Measurements from ENCODE around the gene ZNF550. TPM values are rescaled to one million over a fixed set of nuclear protein-coding genes. Genes with fewer than 3 reads are reported as not detected.

The ZNF550 gene
- total RNA-seq, result 10 to 100 TPM in 5 of 7 donors, 1 to 10 TPM in 2; 6.7 to 17.1 (median 11.4) TPM
- 1 to 10 TPM; 6.8 to 7.3 TPM for polyA plus RNA-seq
- long read RNA-seq, donor 1, full-length matches to known transcripts, result 9 of 15 reads
- long read RNA-seq, donor 1, partial matches to known transcripts, result 1 of 15 reads
- long read RNA-seq, donor 1, other reads (novel, unspliced or antisense), result 5 of 15 reads
- long read RNA-seq, donor 2, full-length matches to known transcripts, result 5 of 55 reads
- long read RNA-seq, donor 2, partial matches to known transcripts, result 50 of 55 reads
- long read RNA-seq, donor 2, other reads (novel, unspliced or antisense), result 0 of 55 reads
- long read RNA-seq, donor 3, full-length matches to known transcripts, result 19 of 23 reads
- long read RNA-seq, donor 3, partial matches to known transcripts, result 2 of 23 reads
- long read RNA-seq, donor 3, other reads (novel, unspliced or antisense), result 2 of 23 reads

- Histone ChIP-seq H3K27me3 (no peaks in the 10 kb centered on the region), H3K9me3 (peaks cover 0 to 23% of the 10 kb centered on the region in 2 donors), H3K4me3 (peak within 1 kb of the TSS; percentile 73), H3K36me3 (no peaks in the 10 kb centered on the region), H3K4me1 (ENCODE audit: insufficient read depth) (peaks cover 6% of the 10 kb centered on the region), H3K27ac (peak within 1 kb of the TSS; percentile 9 to 52)
- no peak for TF ChIP-seq EP300 (IDR thresholded peaks at IDR 0.05)
- peak; percentile 42 for TF ChIP-seq POLR2A (IDR thresholded peaks at IDR 0.05)
- DNase-seq, result peak; percentile 88 to 93 (median 91)
- intact Hi-C loops (cut with DNase I), result no loop called here
- 0% methylated on average over 37 to 56 of the region's 56 CpGs for WGBS, 3 donors
Measured at GRCh38 chr19:57559404-57560025, at the start of gene ZNF550. Gene ZNF550 (minus strand): TSS chr19:57559863. CDS start chr19:57559682, 181 bp downstream.

- Histone ChIP-seq H3K4me1 (ENCODE audit: insufficient read depth) (no peaks in the 10 kb centered on the region), H3K9me3 (peaks cover 0 to 51% of the 10 kb centered on the region in 2 donors), H3K27me3 (no peaks in the 10 kb centered on the region), H3K27ac (no peak overlapping the region), H3K36me3 (no peaks in the 10 kb centered on the region), H3K4me3 (no peak overlapping the region)
- TF ChIP-seq POLR2A (IDR thresholded peaks at IDR 0.05) (no peak), EP300 (IDR thresholded peaks at IDR 0.05) (no peak), CTCF (IDR thresholded peaks at IDR 0.05) (no peak)
- no peak for DNase-seq
- intact Hi-C loops (cut with DNase I), result no loop called here
- WGBS, 3 donors, result 96 to 98% (median 97%) methylated on average over 5 of the region's 5 CpGs
Measured at GRCh38 chr19:57606931-57607330, 47.3 kb upstream of the ZNF550 start.

DNA sequence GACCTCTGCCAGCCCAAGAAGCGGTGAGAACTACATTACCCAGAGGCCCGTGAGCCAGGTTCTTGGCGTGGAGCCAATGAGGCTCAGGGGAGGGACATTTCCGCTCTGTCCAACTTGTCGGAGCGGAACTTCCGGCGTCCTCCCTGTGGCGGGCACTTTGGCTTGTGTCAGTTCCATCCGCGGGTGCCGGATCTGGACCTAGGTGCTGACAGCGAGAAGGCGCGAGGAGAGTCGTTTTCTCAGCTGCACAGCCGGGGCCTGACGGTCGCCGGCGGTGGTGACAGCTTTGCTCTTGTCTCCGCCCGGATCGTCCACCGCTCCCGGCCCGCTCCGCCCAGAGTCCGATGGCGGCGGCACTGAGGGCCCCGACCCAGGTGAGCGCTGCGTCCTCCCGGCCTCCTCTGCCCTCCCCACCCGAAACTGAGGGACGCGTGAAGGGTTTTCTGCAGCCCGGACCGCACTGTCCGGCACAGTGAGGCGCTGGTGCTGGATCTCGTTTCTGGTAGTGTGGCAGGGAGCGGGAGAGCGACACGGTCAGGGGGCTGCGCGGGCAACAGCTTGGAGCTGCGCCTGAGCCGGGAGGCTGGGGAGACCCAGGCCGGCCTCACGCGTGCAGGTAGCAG is 40.2 kb upstream of the ZNF550 start, which contains the start of gene ZNF530:
TSS of gene ZNF530 (plus strand) at position 125 of the 623 bp plus-strand sequence. CDS start 4,461 bp downstream, outside the sequence.
- H3K4me1 ChIP-seq (ENCODE audit: insufficient read depth), result peaks cover 5% of the 10 kb centered on the region
- intact Hi-C loops (cut with DNase I), result no loop called here
- no peaks in the 10 kb centered on the region for H3K27me3 ChIP-seq
- H3K36me3 ChIP-seq, result no peaks in the 10 kb centered on the region
- TF ChIP-seq POLR2A (IDR thresholded peaks at IDR 0.05) (no peak), CTCF (IDR thresholded peaks at IDR 0.05) (no peak), EP300 (IDR thresholded peaks at IDR 0.05) (no peak)
- H3K4me3 ChIP-seq, result peak within 1 kb of the TSS; percentile 66
- DNase-seq, result peak; percentile 92 to 96 (median 92)
- WGBS, 3 donors, result 0 to 1% (median 0%) methylated on average over 37 to 53 of the region's 53 CpGs
- H3K27ac ChIP-seq, result no peak within 1 kb of the TSS
- peaks cover 0 to 19% of the 10 kb centered on the region in 2 donors for H3K9me3 ChIP-seq

GRCh38 chr19:57599377-57599760 is 39.7 kb upstream of the ZNF550 start:
- no peak for DNase-seq
- H3K27ac ChIP-seq, result no peak overlapping the region
- peaks cover 5% of the 10 kb centered on the region for H3K4me1 ChIP-seq (ENCODE audit: insufficient read depth)
- H3K4me3 ChIP-seq, result peak overlapping the region; percentile 66
- TF ChIP-seq CTCF (IDR thresholded peaks at IDR 0.05), result no peak
- TF ChIP-seq POLR2A (IDR thresholded peaks at IDR 0.05), result no peak
- no peak for TF ChIP-seq EP300 (IDR thresholded peaks at IDR 0.05)
- no peaks in the 10 kb centered on the region for H3K27me3 ChIP-seq
- WGBS, 3 donors, result 52 to 61% (median 53%) methylated on average over 8 of the region's 8 CpGs
- H3K9me3 ChIP-seq, result peaks cover 0 to 14% of the 10 kb centered on the region in 2 donors
- H3K36me3 ChIP-seq, result no peaks in the 10 kb centered on the region
- intact Hi-C loops (cut with DNase I), result no loop called here

All from ovary (tissue), 10 donors.